Pancreas (tissue), 10 donors: ENCODE results near the gene NOC4L. TPM values are rescaled to one million over a fixed set of nuclear protein-coding genes. Genes with fewer than 3 reads are reported as not detected.

Experiments
- ATAC-seq, 4 donors: fragments of 200-7000 bp; cut with Tn5 transposase; one replicate each; pipeline versions ENCODE4 v1.8.0 to v1.9.1; 2020; ENCODE audit warnings: mild to moderate bottlenecking in 4 of 4, moderate library complexity in 4 of 4
- DNase-seq, 6 donors: peaks; one replicate each; pipeline ENCODE4 v3.0.0-alpha.2; 2020
- FAIRE-seq: peaks from 2 replicates; lab custom pipeline; 2012; peaks lifted over from hg19 to GRCh38; lab: Jason Lieb, UNC
- H3K27ac ChIP-seq, 4 donors: fragments of 200-600 bp; sonication (generic); 1 replicate in 3 of 4; 2 replicates in 1 of 4; pipeline versions ENCODE4 v1.5.0 to v1.8.0; 2020
- H3K27me3 ChIP-seq, 4 donors: fragments of 200-600 bp; one replicate each; pipeline ENCODE4 v1.8.0; 2021
- H3K36me3 ChIP-seq, 3 donors: fragments of 200-600 bp; sonication (generic) in 1 of 3; one replicate each; pipeline versions ENCODE4 v1.5.0 to v1.8.0; 2020 to 2021
- H3K4me1 ChIP-seq, 3 donors: fragments of 200-600 bp; one replicate each; pipeline ENCODE4 v1.8.0; 2021
- H3K4me3 ChIP-seq, 4 donors: fragments of 200-600 bp; sonication (generic) in 2 of 4; one replicate each; pipeline versions ENCODE4 v1.5.0 to v1.8.0; 2020 to 2021
- H3K9me3 ChIP-seq, 4 donors: fragments of 200-600 bp; one replicate each; pipeline ENCODE4 v1.8.0; 2021
- CTCF ChIP-seq, 4 donors: fragments of 200-600 bp; sonication (generic) in 3 of 4; IDR thresholded peaks; one replicate each; pipeline versions ENCODE4 v1.5.0 to v1.8.0; 2021; ENCODE audit warnings: antibody characterized with exemption in 4 of 4
- WGBS, 2 donors: extraction: QIAGEN DNeasy Blood & Tissue Kit; methylation state at CpG; one replicate each; pipeline ENCODE4 v1.1.7; 2013; 5-methylcytosine and 5-hydroxymethylcytosine counted together
- intact Hi-C, 3 donors: fragments of 100-400 bp; cut with DNase I; formaldehyde crosslinking; loops; one replicate each; pipeline versions ENCODE4 v1.11.1 to v1.14.2; 2022
- polyA plus RNA-seq, 2 donors: library from polyadenylated mRNA; stranded (reverse); fragments of 200-250 nt; gene quantifications; one replicate each; pipeline ENCODE4 v1.2.3, GENCODE V29; 2013
- total RNA-seq, 6 donors: library from RNA; stranded (reverse); fragmentation: NEBNext Ultra II Directional in 4 of 6; extraction: Animal tissue kit (Norgen Biotek cat#: 25700) in 4 of 6; gene quantifications; one replicate each; pipeline versions ENCODE4 v1.2.1 to v1.2.4, GENCODE V29; 2021 to 2023
- donor health status: healthy with polysubstance abuse.
- donor health status: DM: no; HTN: no; CAD: no; lungs with moderate emphysema.
- donor health status: DM: no; HTN: no; CAD: no.
- donor health status: control.
- donor health status: control.
- donor health status: Bipolar disorder and iron deficiency.
- donor health status: DM: yes; HTN: yes; CAD: no.
- donor health status: DM: no; HTN: no; CAD: no.
- donor health status: DM: no; HTN: no; CAD: no.
- donor health status: DM: yes; HTN: yes; CAD: no.

The NOC4L gene
- total and polyA plus RNA-seq, 8 donors = 6.8 to 45.8 (median 8.8) TPM

GRCh38 chr12:132167611-132168310 is 23.5 kb downstream of the NOC4L start:
- no peaks in the 10 kb centered on the region for H3K4me1 ChIP-seq
- ATAC-seq (no peak), FAIRE-seq (no peak), DNase-seq (peak in 1 of 6 donors; percentile 63)
- H3K27ac ChIP-seq = no peak overlapping the region
- H3K27me3 ChIP-seq = peaks cover 0 to 7% (median 0%) of the 10 kb centered on the region in 4 donors
- WGBS, 2 donors = 61 to 66% methylated on average over 30 of the region's 30 CpGs
- H3K36me3 ChIP-seq = no peaks in the 10 kb centered on the region
- intact Hi-C loops = no loop called here
- H3K4me3 ChIP-seq = no peak overlapping the region
- H3K9me3 ChIP-seq = no peaks in the 10 kb centered on the region
- no peak for TF ChIP-seq CTCF (IDR thresholded peaks at IDR 0.05)

GRCh38 chr12:132168311-132169031 is 24.2 kb downstream of the NOC4L start:
- FAIRE-seq = no peak
- peak in 2 of 6 donors; percentile 23 to 78 for DNase-seq
- intact Hi-C loops = no loop called here
- H3K36me3 ChIP-seq = no peaks in the 10 kb centered on the region
- H3K9me3 ChIP-seq = no peaks in the 10 kb centered on the region
- no peak for TF ChIP-seq CTCF (IDR thresholded peaks at IDR 0.05)
- peaks cover 0 to 7% (median 0%) of the 10 kb centered on the region in 4 donors for H3K27me3 ChIP-seq
- ATAC-seq = no peak
- H3K4me3 ChIP-seq = no peak overlapping the region
- H3K27ac ChIP-seq = no peak overlapping the region
- no peaks in the 10 kb centered on the region for H3K4me1 ChIP-seq
- WGBS, 2 donors = 66 to 81% methylated on average over 29 to 31 of the region's 31 CpGs

- no peak overlapping the region for H3K27ac ChIP-seq
- intact Hi-C loops = no loop called here
- DNase-seq (peak in 2 of 6 donors; percentile 34 to 80), ATAC-seq (peak in 2 of 4 donors; percentile 22 to 26), FAIRE-seq (no peak)
- no peaks in the 10 kb centered on the region for H3K36me3 ChIP-seq
- H3K4me3 ChIP-seq = no peak overlapping the region
- 48 to 58% methylated on average over 14 to 17 of the region's 17 CpGs for WGBS, 2 donors
- H3K9me3 ChIP-seq = no peaks in the 10 kb centered on the region
- peaks cover 0 to 7% (median 0%) of the 10 kb centered on the region in 4 donors for H3K27me3 ChIP-seq
- no peak for TF ChIP-seq CTCF (IDR thresholded peaks at IDR 0.05)
- H3K4me1 ChIP-seq = no peaks in the 10 kb centered on the region
Measured at GRCh38 chr12:132169376-132169775, 25.1 kb downstream of the NOC4L start.

- H3K36me3 ChIP-seq = no peaks in the 10 kb centered on the region
- no peaks in the 10 kb centered on the region for H3K4me1 ChIP-seq
- peak in 3 of 4 donors; percentile 36 to 63 (median 58) for ATAC-seq
- H3K27me3 ChIP-seq = peaks cover 0 to 7% (median 0%) of the 10 kb centered on the region in 4 donors
- H3K9me3 ChIP-seq = no peaks in the 10 kb centered on the region
- no peak for FAIRE-seq
- H3K4me3 ChIP-seq = no peak overlapping the region
- 25 to 28% methylated on average over 16 of the region's 16 CpGs for WGBS, 2 donors
- peak in 2 of 6 donors; percentile 23 to 58 for DNase-seq
- TF ChIP-seq CTCF (IDR thresholded peaks at IDR 0.05) = no peak
- H3K27ac ChIP-seq = peak overlapping the region in 1 of 4 donors; percentile 12
- intact Hi-C loops = no loop called here
Measured at GRCh38 chr12:132170094-132170636, 25.9 kb downstream of the NOC4L start.
